BE2C (cell line): Measurements from ENCODE around the gene SP1.
A peak's percentile ranks its signal among the peaks of the same experiment; 100 is the strongest.

ENCODE experiments used
- DNase-seq: peaks from one replicate; pipeline ENCODE4 v3.0.0-alpha.2; 2020
- H3K27me3 ChIP-seq: fragments of 250-450 bp; sonication (Bioruptor Pico); 2 replicates; pipeline ENCODE4 v1.5.1; 2020; ENCODE audit warnings: mild to moderate bottlenecking
- H3K36me3 ChIP-seq: fragments of 250-450 bp; sonication (Bioruptor Pico); 2 replicates; pipeline ENCODE4 v1.5.1; 2020; ENCODE audit warnings: mild to moderate bottlenecking
- H3K4me1 ChIP-seq: fragments of 250-450 bp; sonication (Bioruptor Pico); 2 replicates; pipeline ENCODE4 v1.5.1; 2020
- H3K4me3 ChIP-seq: 2 replicates; pipeline ENCODE4 v1.5.1; 2011; ENCODE audit warnings: low read depth, low read length
- H3K9me3 ChIP-seq: fragments of 250-450 bp; sonication (Bioruptor Pico); 2 replicates; pipeline ENCODE4 v1.5.1; 2020
- TF ChIP-seq, protein P1 (sequence below): IDR thresholded peaks from 2 replicates; pipeline ENCODE4 v1.5.1; 2012; ENCODE audit warnings: mild to moderate bottlenecking, low read depth, low read length

The SP1 gene

DNA sequence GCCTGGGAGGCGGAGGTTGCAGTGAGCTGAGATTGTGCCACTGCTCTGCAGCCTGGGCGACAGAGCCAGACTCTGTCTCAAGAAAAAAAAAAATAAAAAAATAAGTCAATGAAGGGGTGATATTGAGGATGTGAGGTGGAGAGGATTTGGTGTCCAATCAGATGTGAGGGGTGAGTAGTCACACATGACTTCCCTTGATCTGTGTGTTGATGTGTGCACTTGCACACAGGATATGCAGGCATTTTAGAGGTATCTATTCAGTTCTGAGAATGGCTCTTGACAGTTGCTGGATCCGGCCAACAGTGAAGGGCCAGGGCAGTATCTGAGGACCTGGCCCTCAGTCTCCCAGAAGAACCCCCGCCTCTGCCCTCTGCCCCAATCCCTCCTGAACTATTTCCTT, 36.0 kb upstream of the SP1 start:
- Histone ChIP-seq H3K27me3 (no peaks in the 10 kb centered on the region), H3K36me3 (no peaks in the 10 kb centered on the region), H3K4me1 (peaks cover 22% of the 10 kb centered on the region), H3K9me3 (no peaks in the 10 kb centered on the region), H3K4me3 (peak overlapping the region; percentile 73; the same call in 1 of the 2 replicates)
- TF ChIP-seq, protein P1, sequence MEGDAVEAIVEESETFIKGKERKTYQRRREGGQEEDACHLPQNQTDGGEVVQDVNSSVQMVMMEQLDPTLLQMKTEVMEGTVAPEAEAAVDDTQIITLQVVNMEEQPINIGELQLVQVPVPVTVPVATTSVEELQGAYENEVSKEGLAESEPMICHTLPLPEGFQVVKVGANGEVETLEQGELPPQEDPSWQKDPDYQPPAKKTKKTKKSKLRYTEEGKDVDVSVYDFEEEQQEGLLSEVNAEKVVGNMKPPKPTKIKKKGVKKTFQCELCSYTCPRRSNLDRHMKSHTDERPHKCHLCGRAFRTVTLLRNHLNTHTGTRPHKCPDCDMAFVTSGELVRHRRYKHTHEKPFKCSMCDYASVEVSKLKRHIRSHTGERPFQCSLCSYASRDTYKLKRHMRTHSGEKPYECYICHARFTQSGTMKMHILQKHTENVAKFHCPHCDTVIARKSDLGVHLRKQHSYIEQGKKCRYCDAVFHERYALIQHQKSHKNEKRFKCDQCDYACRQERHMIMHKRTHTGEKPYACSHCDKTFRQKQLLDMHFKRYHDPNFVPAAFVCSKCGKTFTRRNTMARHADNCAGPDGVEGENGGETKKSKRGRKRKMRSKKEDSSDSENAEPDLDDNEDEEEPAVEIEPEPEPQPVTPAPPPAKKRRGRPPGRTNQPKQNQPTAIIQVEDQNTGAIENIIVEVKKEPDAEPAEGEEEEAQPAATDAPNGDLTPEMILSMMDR, result no peak
- DNase-seq, result no peak

GRCh38 chr12:53344487-53344823, 35.5 kb upstream of the SP1 start:
- TF ChIP-seq, protein P1, result no peak
- H3K36me3 ChIP-seq, result no peaks in the 10 kb centered on the region
- no peak for DNase-seq
- H3K9me3 ChIP-seq, result no peaks in the 10 kb centered on the region
- H3K4me1 ChIP-seq, result peaks cover 18% of the 10 kb centered on the region
- peak overlapping the region; percentile 73 for H3K4me3 ChIP-seq
- H3K27me3 ChIP-seq, result no peaks in the 10 kb centered on the region

DNA sequence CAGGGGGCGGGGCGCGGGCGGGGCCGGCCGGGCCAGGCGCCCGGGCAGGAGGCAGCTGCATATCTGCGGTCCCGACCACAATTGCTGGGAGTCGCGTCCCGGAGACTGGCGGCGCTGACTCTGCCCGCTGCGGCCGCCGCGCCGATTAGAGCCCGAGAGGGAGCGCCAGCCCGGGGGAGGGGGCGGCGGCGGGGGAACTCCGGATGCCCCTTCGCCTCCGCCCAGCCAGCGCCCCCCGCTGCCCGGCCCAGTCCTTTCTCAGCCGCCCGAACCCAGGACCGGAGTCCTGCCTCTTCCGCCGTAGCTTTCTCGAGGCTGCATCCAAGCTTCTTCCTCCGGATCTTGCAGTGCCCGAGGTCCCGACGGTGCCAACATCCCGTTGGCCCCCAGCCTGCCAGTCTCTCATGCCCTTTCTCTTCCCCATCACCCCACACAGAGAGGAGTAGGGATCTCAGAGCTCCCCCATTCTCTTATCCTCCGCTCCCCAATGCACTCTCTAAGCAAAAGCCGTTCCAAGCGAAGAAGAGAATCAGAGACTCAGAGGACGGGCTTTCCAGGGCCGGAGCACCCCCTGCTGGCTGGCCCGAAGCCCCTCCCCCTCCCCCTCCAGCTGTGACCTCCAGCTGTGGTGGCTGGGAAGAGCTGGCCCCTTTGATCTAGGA, 35.0 kb upstream of the SP1 start:
- Histone ChIP-seq H3K9me3 (no peaks in the 10 kb centered on the region), H3K4me3 (peak overlapping the region; percentile 73), H3K36me3 (no peaks in the 10 kb centered on the region), H3K27me3 (no peaks in the 10 kb centered on the region), H3K4me1 (peaks cover 18% of the 10 kb centered on the region)
- TF ChIP-seq, protein P1, result peak; percentile 84
- DNase-seq, result peak; percentile 88

GRCh38 chr12:53345486-53346188, 34.3 kb upstream of the SP1 start:
- Histone ChIP-seq H3K27me3 (no peaks in the 10 kb centered on the region), H3K9me3 (no peaks in the 10 kb centered on the region), H3K36me3 (no peaks in the 10 kb centered on the region), H3K4me1 (peaks cover 18% of the 10 kb centered on the region), H3K4me3 (peak overlapping the region; percentile 73)
- TF ChIP-seq, protein P1, result no peak
- DNase-seq, result peak; percentile 92

DNA sequence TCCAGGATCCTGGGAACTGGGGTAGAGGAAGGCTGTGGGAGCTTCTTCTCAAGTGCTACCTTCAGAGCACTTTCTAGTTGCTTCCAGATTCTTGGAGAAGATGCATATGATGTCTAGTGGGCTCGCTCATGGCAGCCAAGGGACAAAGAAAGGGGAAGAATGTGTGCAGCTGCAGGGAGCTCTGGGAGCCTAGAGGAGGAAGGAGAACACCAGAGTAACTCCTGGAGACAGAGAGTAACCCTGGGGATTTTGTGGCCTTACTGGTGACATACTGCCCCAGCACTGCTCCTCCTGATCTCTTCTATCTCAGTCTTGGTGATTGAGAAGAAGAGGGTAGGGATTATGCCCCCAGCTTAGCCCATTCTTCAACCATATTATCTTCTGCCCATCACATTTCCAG, 33.5 kb upstream of the SP1 start:
- Histone ChIP-seq H3K9me3 (no peaks in the 10 kb centered on the region), H3K27me3 (no peaks in the 10 kb centered on the region), H3K36me3 (no peaks in the 10 kb centered on the region), H3K4me3 (no peak overlapping the region), H3K4me1 (peaks cover 18% of the 10 kb centered on the region)
- no peak for DNase-seq
- TF ChIP-seq, protein P1, result no peak

DNA sequence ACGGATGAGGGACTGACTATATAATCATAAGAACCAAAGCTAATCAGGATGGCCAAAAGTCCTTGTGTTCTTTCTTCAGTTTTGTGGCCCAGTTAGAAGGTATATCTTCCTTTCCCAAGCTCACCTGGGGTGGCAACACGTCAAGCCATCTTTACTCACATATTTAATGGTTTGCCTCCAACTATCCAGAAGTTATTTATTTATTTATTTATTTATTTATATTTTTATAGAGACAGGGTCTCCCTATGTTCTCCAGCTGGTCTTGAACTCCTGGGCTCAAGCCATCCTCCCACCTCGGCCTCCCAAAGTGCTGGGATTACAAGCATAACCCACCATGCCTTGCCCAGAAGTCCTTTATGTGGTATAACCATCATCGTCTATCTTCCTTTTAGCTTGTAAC, 32.1 kb upstream of the SP1 start:
- DNase-seq, result no peak

More for the DNA sequence above, 32.1 kb upstream of the SP1 start:
- peaks cover 20% of the 10 kb centered on the region for H3K4me1 ChIP-seq
- no peaks in the 10 kb centered on the region for H3K9me3 ChIP-seq
- H3K36me3 ChIP-seq, result no peaks in the 10 kb centered on the region
- TF ChIP-seq, protein P1, result no peak
- no peak overlapping the region for H3K4me3 ChIP-seq
- H3K27me3 ChIP-seq, result no peaks in the 10 kb centered on the region
